Fibroblast of lung (primary cell): Measurements from ENCODE around the gene PCSK7.

Source experiments
- CTCF ChIP-seq, 2 donors: IDR thresholded peaks in 1 of 2; conservative IDR thresholded peaks in 1 of 2; 1 replicate in 1 of 2; 2 replicates in 1 of 2; pipeline ENCODE4 v1.5.1; 2011 to 2012; ENCODE audit warnings: low read length in 2 of 2, control low read depth in 1 of 2, inconsistent platforms in 1 of 2, low read depth in 1 of 2, mild to moderate bottlenecking in 1 of 2
- EZH2 ChIP-seq: IDR thresholded peaks from 2 replicates; pipeline ENCODE4 v1.5.1; 2012; ENCODE audit warnings: low read length, control low read depth, mild to moderate bottlenecking; ENCODE audit errors: missing control alignments

- TF ChIP-seq CTCF (conservative IDR thresholded peaks at IDR 0.05 in 1 of 2, IDR thresholded peaks at IDR 0.05 in 1 of 2; ENCODE audit: low read depth in 1 of 2, low read length in 2 of 2) (no peak), EZH2 (no peak)
Measured at GRCh38 chr11:117181586-117182550, 50.0 kb downstream of the PCSK7 start.
